Measurements from ENCODE around the gene LRCH4.
"Not testable (repeated sequence)": the region's sequence is repeated elsewhere in the genome, so short reads cannot be mapped to it uniquely, and the experiment has no call there.

LRCH4 gene

GRCh38 chr7:100543586-100543985 lies 42.3 kb downstream of the LRCH4 start:
- no peak for DNase-seq

GRCh38 chr7:100541309-100541708 lies 44.6 kb downstream of the LRCH4 start:
- DNase-seq, result not testable (repeated sequence)

GRCh38 chr7:100540073-100540723 lies 45.7 kb downstream of the LRCH4 start:
- no peak for DNase-seq

- DNase-seq, result no peak
Measured at GRCh38 chr7:100539436-100540006, 46.4 kb downstream of the LRCH4 start.

GRCh38 chr7:100538654-100539435 lies 47.1 kb downstream of the LRCH4 start, which contains the start of gene AGFG2:
TSS of gene AGFG2 (plus strand) at chr7:100539203. CDS start at chr7:100539347, 144 bp downstream.
- DNase-seq, result peak; percentile 99

- no peak for DNase-seq
Measured at GRCh38 chr7:100538348-100538653, 47.6 kb downstream of the LRCH4 start.

- not testable (repeated sequence) for DNase-seq
Measured at GRCh38 chr7:100536695-100537094, 49.2 kb downstream of the LRCH4 start.

GRCh38 chr7:100535982-100536381 lies 49.9 kb downstream of the LRCH4 start:
- not testable (repeated sequence) for DNase-seq

- DNase-seq, result no peak
Measured at GRCh38 chr7:100532165-100533022, 53.5 kb downstream of the LRCH4 start.

- DNase-seq, result not testable (repeated sequence)
Measured at GRCh38 chr7:100528108-100528866, 57.6 kb downstream of the LRCH4 start.

Data from DMS153 (cell line).